SKM-1 (cell line): Measurements from ENCODE around the gene CREM.
"Not testable (repeated sequence)": the region's sequence is repeated elsewhere in the genome, so short reads cannot be mapped to it uniquely, and the experiment has no call there.

Experiments used
- DNase-seq: peaks from one replicate; lab custom pipeline; 2025; ENCODE audit not compliant: unreplicated experiment; lab: John Stamatoyannopoulos, UW

The CREM gene

GRCh38 chr10:35192645-35193249 lies 66.1 kb downstream of the CREM start:
- DNase-seq: no peak

GRCh38 chr10:35194471-35194870 lies 67.8 kb downstream of the CREM start:
- no peak for DNase-seq

- DNase-seq: no peak
Observed at GRCh38 chr10:35194906-35195305, 68.3 kb downstream of the CREM start.

- DNase-seq: peak; percentile 67
Observed at GRCh38 chr10:35195361-35196306, 69.0 kb downstream of the CREM start.

- no peak for DNase-seq
Observed at GRCh38 chr10:35200487-35200886, 73.8 kb downstream of the CREM start.

- no peak for DNase-seq
Observed at GRCh38 chr10:35201234-35201633, 74.6 kb downstream of the CREM start.

GRCh38 chr10:35202050-35202449 lies 75.4 kb downstream of the CREM start:
- no peak for DNase-seq

GRCh38 chr10:35203745-35204144 lies 77.1 kb downstream of the CREM start:
- no peak for DNase-seq

GRCh38 chr10:35204650-35205319 lies 78.1 kb downstream of the CREM start:
- no peak for DNase-seq

GRCh38 chr10:35206274-35206673 lies 79.6 kb downstream of the CREM start:
- no peak for DNase-seq

GRCh38 chr10:35208536-35208935 lies 81.9 kb downstream of the CREM start:
- DNase-seq: no peak

- DNase-seq: no peak
Observed at GRCh38 chr10:35208949-35209613, 82.4 kb downstream of the CREM start.

GRCh38 chr10:35210961-35211360 lies 84.3 kb downstream of the CREM start:
- DNase-seq: no peak

GRCh38 chr10:35211390-35211789 lies 84.7 kb downstream of the CREM start:
- DNase-seq: no peak

GRCh38 chr10:35212856-35213255 lies 86.2 kb downstream of the CREM start:
- DNase-seq: no peak

GRCh38 chr10:35213699-35214098 lies 87.1 kb downstream of the CREM start:
- DNase-seq: no peak

- DNase-seq: no peak
Observed at GRCh38 chr10:35214607-35215020, 88.0 kb downstream of the CREM start.

- DNase-seq: no peak
Observed at GRCh38 chr10:35215107-35215506, 88.5 kb downstream of the CREM start.

GRCh38 chr10:35216303-35216905 lies 89.8 kb downstream of the CREM start:
- DNase-seq: no peak

- DNase-seq: not testable (repeated sequence)
Observed at GRCh38 chr10:35216956-35217355, 90.3 kb downstream of the CREM start.

GRCh38 chr10:35217455-35217854 lies 90.8 kb downstream of the CREM start:
- DNase-seq: no peak
